HG03469 (cell line): ENCODE results near the gene ABCC8.

Experiments used
- ATAC-seq: cut with Tn5 transposase; IDR thresholded peaks from one replicate; pipeline ENCODE4 v1.9.1; 2021; ENCODE audit warnings: mild to moderate bottlenecking, moderate library complexity, moderate number of reproducible peaks; ENCODE audit not compliant: unreplicated experiment

The ABCC8 gene

DNA sequence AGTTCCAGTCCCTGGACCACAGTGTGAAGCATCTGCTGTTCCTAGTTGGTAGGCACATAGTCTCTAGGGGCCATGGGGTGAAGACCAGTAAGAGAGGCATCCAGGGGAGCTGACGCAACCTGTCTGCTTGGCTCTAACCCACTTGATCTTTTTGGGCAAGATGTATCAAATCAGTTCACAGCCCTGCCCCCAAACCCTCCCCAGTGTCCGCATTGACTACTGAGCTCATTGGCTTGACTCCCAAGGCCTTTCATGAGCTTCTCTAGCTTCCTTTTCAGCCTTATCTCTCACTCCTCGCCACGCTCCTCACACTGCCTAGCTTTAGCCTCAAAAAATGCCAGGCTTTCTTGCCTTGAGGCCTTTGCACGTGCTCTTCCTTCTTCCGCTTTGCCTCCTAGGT is 29.7 kb upstream of the ABCC8 start:
- no peak for ATAC-seq

DNA sequence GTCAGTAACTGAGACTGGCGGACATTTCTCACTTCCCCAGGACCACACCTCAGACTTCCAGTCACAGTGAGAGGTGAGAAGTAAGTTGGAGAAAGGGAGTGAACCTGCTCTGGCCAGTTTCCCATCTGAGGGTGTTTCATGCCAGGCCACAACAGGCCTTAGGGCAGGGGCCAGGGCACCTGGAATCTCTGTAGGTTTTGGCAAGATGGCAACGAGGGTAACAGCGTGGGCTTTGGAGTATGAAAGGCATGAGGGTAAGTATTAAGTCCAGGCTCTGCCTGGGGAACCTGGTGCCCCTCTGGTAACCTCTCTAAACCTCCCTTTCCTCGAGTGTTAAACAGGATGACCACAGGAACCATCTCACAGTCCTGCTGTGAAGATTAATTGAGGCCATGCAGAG is 28.5 kb upstream of the ABCC8 start:
- ATAC-seq: no peak

DNA sequence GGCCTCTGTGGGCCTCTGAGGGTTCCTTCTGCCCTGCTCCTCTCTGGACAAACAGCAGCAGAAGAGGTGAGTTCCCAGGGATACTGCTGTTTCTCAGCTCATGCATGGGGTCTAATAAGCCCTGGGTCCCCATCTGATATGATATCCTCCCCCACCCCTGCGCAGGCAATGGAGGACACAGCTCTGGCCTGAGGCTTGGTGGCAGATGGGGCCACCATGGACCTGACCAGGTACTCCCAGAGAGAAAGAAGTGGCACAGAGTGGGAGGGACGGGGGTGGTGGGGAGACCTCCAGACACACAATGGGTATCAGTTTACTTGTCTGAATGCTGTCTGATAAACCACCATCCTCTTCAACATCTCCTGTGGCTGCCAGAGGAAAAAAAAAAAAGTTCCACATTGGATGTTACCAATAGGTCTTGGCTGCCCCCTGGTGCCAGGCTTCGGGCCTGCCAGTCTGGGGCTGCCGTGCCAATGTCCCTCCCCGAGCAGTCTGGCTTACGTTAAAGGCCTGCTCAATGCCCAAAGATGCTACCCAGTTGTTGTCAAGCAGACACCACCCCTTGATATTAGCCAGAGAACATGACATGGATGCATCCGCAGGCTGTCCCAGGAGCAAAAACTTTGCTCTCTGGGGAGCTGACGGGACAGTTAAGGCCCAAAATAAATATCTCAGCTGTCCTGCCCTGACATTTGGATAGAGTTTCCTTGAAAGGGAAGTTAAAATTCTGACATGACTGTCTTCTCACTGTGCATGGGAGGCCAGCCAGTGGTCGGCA is 27.9 kb upstream of the ABCC8 start:
- ATAC-seq: no peak

DNA sequence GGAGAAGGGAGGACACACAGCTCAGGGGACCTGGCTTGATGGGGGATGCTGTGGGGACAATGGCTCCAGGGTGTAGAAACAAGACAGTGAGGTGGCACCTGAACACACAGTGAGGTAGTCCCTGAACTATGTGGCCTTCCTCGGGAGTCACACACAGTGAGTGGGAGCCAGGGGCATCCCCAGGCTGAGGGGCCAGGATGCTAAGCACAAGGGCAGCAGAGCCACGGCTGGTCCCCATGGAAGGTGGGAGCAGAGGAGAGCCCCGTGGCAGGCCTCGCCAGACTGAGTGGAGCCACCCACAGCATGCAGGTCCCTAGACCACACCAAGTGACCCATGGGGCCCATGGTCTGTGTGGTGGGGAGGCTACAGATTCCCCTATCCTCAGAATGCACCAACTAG is 26.0 kb upstream of the ABCC8 start:
- no peak for ATAC-seq

DNA sequence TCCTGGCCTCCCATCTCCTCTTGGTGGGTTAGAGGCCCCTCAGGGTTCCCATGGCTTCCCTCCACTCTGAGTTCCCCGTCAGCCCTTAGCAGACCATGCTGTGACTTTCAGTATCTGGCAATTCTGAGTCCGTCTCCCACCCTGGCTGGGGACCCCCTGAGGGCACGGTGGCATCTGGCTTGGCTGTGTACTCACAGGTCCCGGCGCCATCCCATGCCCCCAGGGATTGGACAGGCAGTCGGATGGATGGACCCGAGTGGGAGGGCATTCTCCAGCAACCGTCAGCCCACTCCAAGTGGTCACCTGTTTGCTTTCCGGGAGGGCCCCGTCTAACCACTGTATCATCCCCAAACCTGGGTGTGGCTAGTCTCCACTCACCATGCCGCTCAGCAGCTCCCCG is 24.0 kb upstream of the ABCC8 start:
- no peak for ATAC-seq

DNA sequence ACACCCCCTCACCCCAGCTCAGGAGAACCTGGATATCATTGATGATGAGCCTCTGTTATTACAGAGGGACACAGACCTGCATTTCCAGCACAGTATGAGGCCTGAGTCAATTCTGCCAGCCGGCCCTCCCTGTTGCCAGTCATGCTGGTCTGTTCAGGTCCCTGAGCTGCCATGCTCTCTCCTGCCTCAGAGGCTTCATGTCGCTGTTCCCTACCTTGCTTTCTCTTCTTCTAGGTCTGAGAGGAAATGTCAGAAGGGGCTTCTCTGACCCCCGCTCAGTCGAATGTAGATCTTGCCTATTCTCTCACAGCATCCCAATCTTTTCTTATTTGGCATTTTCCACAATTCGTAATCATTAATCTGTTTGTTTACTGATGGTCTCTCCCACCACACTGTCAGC is 21.8 kb upstream of the ABCC8 start:
- no peak for ATAC-seq

DNA sequence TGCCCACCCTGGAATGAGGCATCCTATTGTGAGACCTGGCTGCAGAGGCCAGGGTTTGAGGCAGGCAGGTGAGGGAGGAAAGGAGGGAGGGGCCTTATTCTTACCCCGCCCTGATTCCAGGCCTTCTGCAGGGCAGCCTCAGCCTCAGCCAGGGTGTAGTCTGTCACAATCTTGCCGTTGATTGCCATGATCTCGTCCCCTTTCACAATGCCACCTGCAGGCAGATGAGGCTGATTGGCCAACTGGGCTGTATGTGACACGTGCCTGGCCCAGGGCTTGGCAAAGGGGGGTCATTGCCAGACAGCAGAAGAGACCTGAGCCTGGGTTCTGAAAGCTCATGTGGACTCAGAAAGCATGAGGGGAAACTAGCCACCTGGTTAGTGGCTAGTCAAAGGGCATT is 21.4 kb upstream of the ABCC8 start:
- ATAC-seq: no peak

DNA sequence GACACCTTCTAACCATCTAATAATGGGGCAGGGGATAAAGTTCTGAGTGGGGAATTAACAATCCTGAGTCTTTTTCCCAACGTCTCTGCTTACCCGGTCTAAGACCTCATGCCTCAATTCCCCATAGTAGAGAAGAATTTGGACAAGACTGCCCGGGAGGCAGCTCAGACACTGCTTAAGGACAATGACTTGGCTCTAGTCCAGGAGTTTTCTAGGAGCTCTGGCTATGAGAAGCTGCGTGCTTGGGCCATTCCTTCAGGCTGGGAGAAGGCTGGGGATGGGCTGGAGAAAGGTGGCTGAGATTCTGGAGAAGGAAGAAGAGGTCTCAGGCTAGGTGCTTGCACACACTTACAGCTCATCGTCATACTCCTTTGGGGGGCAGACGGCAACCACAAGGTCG is 19.8 kb upstream of the ABCC8 start:
- ATAC-seq: no peak

DNA sequence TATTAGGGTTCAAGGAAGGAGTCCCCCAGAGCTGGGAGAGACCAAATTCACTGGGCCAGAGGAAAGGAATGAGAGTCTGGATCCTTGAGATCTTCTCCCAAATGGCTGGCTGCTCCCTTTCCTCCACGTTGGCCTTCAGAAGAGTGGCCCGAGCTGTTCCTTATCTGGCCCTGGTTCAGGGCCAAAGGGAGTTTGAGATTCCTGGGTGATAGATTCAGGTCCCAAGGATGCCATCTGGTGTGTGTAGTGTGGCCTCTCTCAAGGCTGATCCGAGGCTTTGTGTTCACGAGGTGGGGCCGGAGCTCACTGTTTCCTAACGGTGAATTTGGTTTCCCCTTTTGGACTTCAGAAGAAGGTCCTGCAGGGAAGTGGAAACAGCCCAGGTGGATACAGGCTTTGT is 17.4 kb upstream of the ABCC8 start:
- ATAC-seq: no peak

DNA sequence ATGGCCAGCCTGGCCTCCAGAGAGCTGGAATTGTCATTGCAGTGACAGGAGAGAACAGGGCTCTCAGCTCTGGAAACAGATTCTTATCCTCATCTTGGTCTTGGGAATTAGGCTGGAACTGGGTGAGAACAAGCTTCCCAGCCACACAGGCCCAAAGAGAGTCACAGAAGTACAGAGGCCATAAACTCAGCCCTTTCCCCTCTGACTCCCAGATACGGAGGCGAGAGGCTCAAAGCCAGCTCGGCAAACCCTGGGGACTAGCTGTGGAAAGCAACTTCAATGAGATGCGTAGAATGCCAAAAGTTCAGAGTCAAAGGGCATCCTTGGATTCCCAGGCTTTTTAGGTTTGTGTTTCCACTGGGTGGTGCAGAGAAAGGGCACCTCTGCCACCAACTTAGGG is 14.3 kb upstream of the ABCC8 start:
- no peak for ATAC-seq

DNA sequence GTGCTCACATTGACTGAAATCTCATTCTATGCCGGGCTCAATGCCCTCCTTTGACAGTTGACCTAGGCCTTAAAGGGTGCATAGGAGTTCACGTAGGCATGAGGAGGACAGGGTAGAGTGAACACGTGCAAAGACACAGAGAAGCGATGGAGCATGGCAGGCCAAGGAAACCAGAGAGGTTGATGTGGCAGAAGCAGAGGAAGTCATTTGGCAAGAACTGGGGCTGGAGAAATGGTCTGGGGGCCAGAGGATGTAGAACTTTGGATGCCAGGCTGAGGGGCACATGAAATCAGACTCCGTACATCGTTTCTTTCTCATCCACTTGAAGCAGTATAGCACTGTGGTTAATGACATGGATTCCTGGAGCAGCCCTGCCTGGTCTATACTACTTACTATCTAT is 13.6 kb upstream of the ABCC8 start:
- ATAC-seq: no peak

DNA sequence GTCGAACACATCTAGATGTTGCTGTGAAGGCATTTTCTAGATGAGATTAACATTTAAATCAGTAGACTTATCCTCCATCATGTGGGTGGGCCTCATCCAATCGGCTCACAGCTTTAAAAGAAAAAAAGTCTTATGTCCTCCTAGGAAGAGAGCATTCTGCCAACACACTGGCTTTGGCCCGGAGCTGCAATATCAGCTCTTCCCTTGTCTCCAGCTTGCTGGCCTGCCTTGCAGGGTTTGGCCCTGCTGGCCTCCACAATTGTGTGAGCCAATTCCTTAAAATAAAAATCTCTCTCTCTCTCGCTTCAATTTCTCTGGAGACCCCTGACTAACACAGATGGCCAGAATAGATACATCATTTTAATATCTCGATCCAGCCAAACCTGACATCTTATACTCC is 13.1 kb upstream of the ABCC8 start:
- no peak for ATAC-seq

DNA sequence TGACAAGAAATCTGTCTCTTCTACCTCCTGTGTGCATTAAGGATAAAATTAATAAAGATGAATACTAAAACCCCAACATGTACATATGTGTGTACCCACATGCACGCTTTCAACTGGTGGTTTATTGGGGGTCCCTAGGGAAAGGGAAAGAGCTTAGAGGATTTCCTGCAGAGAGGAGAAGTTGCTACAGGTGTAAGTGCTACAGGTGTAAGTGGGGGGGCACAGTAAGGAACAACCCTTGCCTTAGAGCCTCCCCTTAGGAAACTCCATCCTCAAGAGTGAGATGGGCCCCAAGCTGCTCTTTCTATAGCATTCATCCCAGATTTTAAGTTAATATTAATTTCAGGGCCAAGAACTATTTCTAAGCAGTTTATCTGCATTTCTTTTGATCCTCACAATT is 11.9 kb upstream of the ABCC8 start:
- ATAC-seq: no peak

DNA sequence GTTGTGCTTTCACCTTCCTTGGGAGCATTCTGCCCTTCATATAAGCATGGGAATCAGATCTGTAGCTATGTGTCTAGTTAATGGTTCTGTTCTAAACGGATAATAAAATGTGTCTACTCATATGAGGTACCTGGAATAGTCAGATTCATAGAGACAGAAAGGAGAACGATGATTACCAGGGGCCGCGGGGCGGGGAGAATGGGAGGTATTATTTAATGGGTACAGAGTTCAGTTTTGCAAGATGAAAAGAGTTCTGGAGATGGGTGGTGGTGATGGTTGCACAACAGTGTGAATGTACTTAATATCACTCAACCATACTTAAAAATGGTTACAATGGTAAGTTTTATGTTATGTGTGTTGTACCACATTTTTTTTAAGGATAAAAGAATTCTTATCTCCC is 10.0 kb upstream of the ABCC8 start:
- no peak for ATAC-seq

DNA sequence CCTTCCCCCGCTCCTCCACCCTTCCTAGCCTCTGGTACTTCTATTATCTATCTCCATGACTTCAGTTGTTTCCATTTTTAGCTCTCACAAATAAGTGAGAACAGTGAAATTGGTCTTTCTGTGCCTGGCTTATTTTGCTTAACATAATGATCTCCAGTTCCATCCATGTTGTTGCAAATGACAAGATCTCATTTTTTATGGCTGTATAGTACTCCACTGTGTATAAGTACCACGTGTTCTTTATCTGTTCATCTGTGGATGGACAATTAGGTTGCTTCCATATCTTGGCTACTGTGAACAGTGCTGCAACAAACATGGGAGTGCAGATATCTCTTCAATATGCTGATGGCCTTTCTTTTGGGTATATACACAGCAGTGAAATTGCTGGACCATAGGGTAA is 6.9 kb upstream of the ABCC8 start:
- no peak for ATAC-seq

DNA sequence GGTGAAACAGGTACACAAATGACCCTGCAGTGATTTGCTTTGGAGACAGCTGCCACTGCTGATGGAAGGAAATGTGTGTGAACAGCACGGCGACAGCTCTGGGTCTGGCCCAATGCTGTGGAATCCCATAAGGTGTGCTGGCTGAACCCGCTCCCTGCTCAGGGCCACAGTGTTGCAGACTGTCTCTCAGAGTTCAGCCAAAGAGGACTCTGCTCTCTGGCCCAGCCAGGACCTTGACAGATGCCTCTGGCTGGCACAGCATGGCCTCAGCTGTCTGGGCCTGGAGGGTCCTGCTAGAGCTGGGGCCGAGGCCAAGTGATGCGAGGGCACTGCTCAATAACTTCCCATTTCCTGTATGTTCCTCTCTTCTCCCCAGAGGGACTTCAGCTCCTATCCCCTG is 5.3 kb upstream of the ABCC8 start:
- ATAC-seq: no peak

DNA sequence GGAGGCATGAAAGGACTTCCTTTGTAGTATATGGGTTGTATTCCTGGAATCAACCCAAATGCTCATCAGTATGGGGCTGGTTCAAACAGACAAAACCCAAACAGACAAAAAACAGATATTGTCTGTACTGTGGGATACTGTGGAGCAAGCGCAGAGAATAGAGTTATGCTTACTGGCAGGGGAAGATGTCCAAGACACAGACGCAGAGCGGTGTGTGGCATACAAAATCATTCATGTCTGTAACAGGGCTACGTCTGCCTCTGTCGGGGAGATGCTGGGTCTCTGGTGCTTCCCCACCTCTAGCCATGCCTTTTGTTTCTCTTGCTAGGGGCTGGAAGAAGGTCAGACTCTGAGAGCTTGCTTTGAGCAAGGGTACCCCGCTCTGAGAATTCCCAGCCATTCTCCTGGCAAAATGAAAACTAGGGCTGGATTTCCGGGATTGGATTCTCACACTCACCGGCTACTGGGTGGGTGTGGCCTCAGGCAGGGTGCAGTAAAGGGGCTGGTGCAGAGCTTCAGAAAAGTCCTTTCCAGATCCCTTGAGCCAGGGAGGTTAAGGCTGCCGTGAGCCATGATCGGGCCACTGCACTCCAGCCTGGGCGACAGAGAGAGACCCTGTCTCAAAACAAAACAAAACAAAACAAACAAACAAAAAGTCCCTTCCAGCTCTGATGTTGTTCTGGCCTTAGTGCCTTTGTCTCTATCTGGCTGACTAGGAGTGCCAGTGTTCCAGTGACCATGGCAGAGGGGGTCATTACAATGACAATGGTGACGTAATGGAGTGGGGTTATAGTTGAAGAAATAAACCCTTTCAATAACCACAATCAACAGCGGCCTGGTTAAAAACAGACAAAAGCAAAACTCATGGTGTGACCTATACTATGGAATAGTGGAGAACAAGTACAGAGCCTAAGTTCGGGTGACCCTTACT is 2.9 kb upstream of the ABCC8 start:
- ATAC-seq: no peak

DNA sequence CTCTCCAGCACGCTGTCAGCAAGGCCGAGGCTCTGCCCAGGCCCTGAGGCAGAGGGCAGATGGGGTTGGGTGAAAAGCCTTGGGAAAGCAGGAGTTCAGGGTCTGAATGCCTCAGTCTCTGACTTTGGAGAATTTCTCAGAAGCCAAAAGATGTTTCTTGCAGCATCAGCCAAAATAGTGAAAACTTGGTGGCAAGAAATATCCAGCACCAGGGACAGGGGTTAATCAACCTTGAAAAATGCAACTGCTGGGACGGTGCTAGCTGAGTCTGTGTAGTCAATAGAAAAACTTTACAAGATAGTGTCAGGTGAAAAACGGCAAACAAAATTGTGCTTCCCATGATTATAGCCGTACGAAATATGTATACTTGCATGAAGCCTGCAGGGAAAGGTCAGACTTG is 1.4 kb upstream of the ABCC8 start:
- ATAC-seq: no peak

DNA sequence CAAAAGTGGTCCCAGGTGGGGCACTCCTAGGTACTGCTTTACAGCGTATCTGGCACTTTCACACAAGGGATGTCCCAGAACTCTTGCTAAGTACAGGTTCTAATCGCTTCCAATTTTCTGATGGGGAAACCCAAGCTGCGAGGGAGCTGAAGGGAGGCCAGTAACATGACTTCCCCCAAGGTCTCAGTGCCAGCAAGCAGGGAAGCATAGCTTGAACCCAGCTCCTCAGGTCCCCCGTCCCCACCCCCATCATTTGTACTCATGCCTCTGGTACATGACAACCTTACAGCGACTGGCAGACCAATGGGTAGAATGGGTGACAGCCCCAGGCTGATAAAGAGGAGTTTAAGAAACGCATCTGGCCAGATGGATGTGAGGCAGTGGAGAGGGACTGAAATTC is 716 bp upstream of the ABCC8 start:
- ATAC-seq: no peak

DNA sequence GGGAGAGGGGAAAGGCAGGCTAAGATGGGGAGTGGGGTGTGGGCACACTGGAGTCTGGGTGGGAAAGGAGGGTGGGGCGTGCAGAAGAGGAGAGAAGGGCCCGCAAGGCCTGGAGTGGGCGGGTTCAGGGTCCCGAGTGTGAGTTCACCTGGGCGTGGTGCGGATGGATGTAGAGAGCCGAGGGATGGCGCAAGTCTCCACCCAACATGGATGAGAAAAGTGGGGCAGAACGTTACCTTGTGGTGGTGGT is 364 bp upstream of the ABCC8 start:
- no peak for ATAC-seq

DNA sequence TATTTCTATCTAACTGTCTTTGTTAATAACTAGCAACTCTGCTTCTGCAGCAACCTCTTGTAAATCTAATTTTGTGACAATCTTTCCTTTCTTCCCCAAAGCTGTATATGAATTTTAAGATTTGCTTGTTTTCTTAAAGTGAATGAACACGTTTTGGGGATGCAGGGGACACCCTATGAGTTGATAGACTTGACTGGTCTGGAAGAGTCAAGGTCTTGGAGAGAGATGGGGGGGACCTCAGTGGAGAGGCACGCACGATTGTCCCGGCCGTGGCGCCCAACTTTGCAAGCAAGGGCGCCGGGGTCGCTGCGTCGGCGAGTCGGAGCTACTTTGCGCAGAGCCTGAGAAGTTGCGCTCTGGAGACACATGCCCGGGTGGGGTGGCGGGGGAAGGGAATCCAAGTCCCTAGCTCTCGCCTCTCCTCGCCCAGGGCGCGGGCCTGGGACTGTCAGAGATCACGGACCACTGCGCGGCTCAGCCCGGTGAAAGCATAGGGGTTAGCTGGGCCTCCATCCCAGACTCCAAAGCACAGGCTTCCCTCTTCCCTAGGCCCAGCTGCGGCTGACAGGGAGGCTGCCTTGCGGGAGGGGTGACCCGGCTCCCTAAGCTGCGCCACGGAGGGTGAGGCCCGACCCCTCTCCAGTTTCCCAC is 854 bp downstream of the ABCC8 start:
- no peak for ATAC-seq

DNA sequence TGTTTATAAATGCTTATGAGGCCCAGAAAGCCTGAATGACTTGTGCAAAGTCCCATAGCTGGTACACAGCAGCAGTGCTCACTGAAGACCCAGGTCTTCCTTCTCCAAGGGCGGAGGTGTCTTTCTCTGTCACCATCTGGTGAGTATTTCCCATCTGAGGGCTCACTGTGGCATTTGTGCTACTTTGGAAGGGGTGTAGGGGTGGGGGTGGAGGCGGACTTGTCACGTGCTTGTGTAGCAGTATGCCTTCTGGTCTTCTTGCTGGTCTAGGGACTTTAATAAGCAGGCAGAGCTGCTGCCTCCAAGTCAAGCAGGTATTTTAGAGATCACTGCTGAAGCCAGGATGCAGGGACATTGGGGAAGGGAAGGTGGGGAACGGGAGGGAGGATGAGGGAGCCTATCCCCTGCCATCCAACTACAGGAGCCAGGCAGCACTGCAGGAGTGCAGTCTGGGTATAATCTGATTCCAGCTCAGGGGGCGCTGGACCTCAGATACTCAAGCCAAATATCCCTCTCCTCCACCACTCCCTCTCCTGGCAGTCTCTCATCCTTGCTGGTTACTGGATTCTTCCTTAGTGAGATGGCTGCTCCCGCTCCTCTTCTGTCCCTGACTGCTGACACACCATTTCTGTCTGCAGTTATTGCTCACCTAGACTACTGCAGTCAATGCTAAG is 3.4 kb downstream of the ABCC8 start:
- no peak for ATAC-seq
